ENCODE data around the gene NINJ2. TPM values are rescaled to one million over a fixed set of nuclear protein-coding genes. Genes with fewer than 3 reads are reported as not detected.

The NINJ2 gene
- total RNA-seq, 4 donors from 2014 or later: 3.8 to 8.3 (median 5.2) TPM; not detected in 1

GRCh38 chr12:646442-647384, 16.5 kb downstream of the NINJ2 start:
- Histone ChIP-seq H3K36me3 (no peaks in the 10 kb centered on the region), H3K27ac (peak overlapping the region; percentile 41 to 74 (median 60)), H3K9me3 (no peaks in the 10 kb centered on the region), H3K4me1 (peaks cover 0 to 9% (median 2%) of the 10 kb centered on the region in 4 donors), H3K4me3 (no peak overlapping the region), H3K27me3 (no peaks in the 10 kb centered on the region)
- peak in 1 of 3 donors; percentile 45 for DNase-seq
- TF ChIP-seq CTCF (IDR thresholded peaks at IDR 0.05) (no peak), POLR2A (IDR thresholded peaks at IDR 0.05) (no peak)

GRCh38 chr12:645563-646071, 17.6 kb downstream of the NINJ2 start:
- H3K4me3 ChIP-seq: no peak overlapping the region
- no peaks in the 10 kb centered on the region for H3K36me3 ChIP-seq
- TF ChIP-seq POLR2A (IDR thresholded peaks at IDR 0.05) (no peak), CTCF (IDR thresholded peaks at IDR 0.05) (no peak)
- DNase-seq: peak in 1 of 3 donors; percentile 45
- no peaks in the 10 kb centered on the region for H3K27me3 ChIP-seq
- peaks cover 0 to 9% (median 2%) of the 10 kb centered on the region in 4 donors for H3K4me1 ChIP-seq
- peak overlapping the region; percentile 41 to 74 (median 60) for H3K27ac ChIP-seq
- H3K9me3 ChIP-seq: no peaks in the 10 kb centered on the region

GRCh38 chr12:644818-645552, 18.3 kb downstream of the NINJ2 start:
- Histone ChIP-seq H3K27me3 (no peaks in the 10 kb centered on the region), H3K4me3 (no peak overlapping the region), H3K9me3 (no peaks in the 10 kb centered on the region), H3K4me1 (peaks cover 0 to 9% (median 2%) of the 10 kb centered on the region in 4 donors), H3K36me3 (no peaks in the 10 kb centered on the region), H3K27ac (peak overlapping the region in 3 of 4 donors; percentile 74 to 99 (median 86))
- no peak for TF ChIP-seq POLR2A (IDR thresholded peaks at IDR 0.05)
- no peak for TF ChIP-seq CTCF (IDR thresholded peaks at IDR 0.05)
- peak in 1 of 3 donors; percentile 22 for DNase-seq

DNA sequence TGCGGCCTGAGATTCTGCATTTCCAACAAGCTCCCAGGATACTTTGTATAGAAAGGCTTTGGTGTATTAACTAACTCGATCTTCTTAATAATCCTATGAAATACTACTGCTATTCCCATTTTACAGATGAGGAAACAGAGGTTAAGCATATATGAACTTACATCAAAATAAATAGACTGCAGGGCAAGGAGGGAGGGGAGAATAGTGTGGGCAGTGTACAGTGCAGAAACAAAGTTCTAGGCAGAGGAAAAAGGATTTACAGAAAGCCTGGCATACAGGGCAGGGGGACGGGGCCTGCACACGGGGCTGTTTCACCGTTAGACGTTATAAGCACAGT, 19.0 kb downstream of the NINJ2 start:
- H3K27me3 ChIP-seq: no peaks in the 10 kb centered on the region
- H3K27ac ChIP-seq: peak overlapping the region; percentile 86 to 99 (median 98)
- DNase-seq: peak in 1 of 3 donors; percentile 29
- H3K36me3 ChIP-seq: no peaks in the 10 kb centered on the region
- peaks cover 0 to 9% (median 2%) of the 10 kb centered on the region in 4 donors for H3K4me1 ChIP-seq
- H3K4me3 ChIP-seq: no peak overlapping the region
- TF ChIP-seq CTCF (IDR thresholded peaks at IDR 0.05) (no peak), POLR2A (IDR thresholded peaks at IDR 0.05) (no peak)
- H3K9me3 ChIP-seq: no peaks in the 10 kb centered on the region

GRCh38 chr12:643475-644302, 19.6 kb downstream of the NINJ2 start:
- TF ChIP-seq POLR2A (IDR thresholded peaks at IDR 0.05) (no peak), CTCF (IDR thresholded peaks at IDR 0.05) (peak in 1 of 6 experiments; percentile 5)
- DNase-seq: peak in 2 of 3 donors; percentile 45 to 71

More at GRCh38 chr12:643475-644302, 19.6 kb downstream of the NINJ2 start:
- Histone ChIP-seq H3K4me3 (peak overlapping the region; percentile 72 to 86 (median 80)), H3K27ac (peak overlapping the region; percentile 86 to 99 (median 98)), H3K27me3 (no peaks in the 10 kb centered on the region), H3K4me1 (peaks cover 0 to 9% (median 2%) of the 10 kb centered on the region in 4 donors), H3K9me3 (no peaks in the 10 kb centered on the region), H3K36me3 (no peaks in the 10 kb centered on the region)
